Stimulated activated CD8-positive, alpha-beta memory T cell treated with anti-CD3 and anti-CD28 coated beads, Interleukin-4, amount 100 ng/mL, for 1 hour (primary cell): ENCODE data around the gene DAD1.
A peak's percentile ranks its signal among the peaks of the same experiment; 100 is the strongest.
"Not testable (repeated sequence)": the region's sequence is repeated elsewhere in the genome, so short reads cannot be mapped to it uniquely, and the experiment has no call there.

ENCODE experiments used
- DNase-seq, 2 donors: peaks; one replicate each; pipeline ENCODE4 v3.0.0-alpha.2; 2020; ENCODE audit warnings: low read depth in 2 of 2, low spot score in 1 of 2

The DAD1 gene

GRCh38 chr14:22589096-22589839 lies at the start of gene DAD1:
DAD1 (minus strand) TSS chr14:22589224; CDS start chr14:22589157, 67 bp downstream.
- peak; percentile 99 to 100 for DNase-seq

- not testable (repeated sequence) for DNase-seq
These were observed 47.0 kb upstream of the DAD1 start for GRCh38 chr14:22635980-22636379.

- no peak for DNase-seq
These were observed 45.3 kb upstream of the DAD1 start for GRCh38 chr14:22634233-22634900.

- no peak for DNase-seq
These were observed 41.5 kb upstream of the DAD1 start for GRCh38 chr14:22630486-22630885.

GRCh38 chr14:22630066-22630465 lies 41.0 kb upstream of the DAD1 start:
- no peak for DNase-seq

- no peak for DNase-seq
These were observed 40.3 kb upstream of the DAD1 start for GRCh38 chr14:22629361-22629760.

GRCh38 chr14:22627506-22628263 lies 38.7 kb upstream of the DAD1 start:
- no peak for DNase-seq

GRCh38 chr14:22626590-22626989 lies 37.6 kb upstream of the DAD1 start:
- DNase-seq: no peak

GRCh38 chr14:22623047-22623446 lies 34.0 kb upstream of the DAD1 start:
- DNase-seq: no peak

GRCh38 chr14:22622255-22622654 lies 33.2 kb upstream of the DAD1 start:
- DNase-seq: no peak

GRCh38 chr14:22615765-22616164 lies 26.7 kb upstream of the DAD1 start:
- DNase-seq: not testable (repeated sequence)

- no peak for DNase-seq
These were observed 25.3 kb upstream of the DAD1 start for GRCh38 chr14:22614240-22614799.

- no peak for DNase-seq
These were observed 24.8 kb upstream of the DAD1 start for GRCh38 chr14:22613736-22614239.

- DNase-seq: no peak
These were observed 24.2 kb upstream of the DAD1 start for GRCh38 chr14:22613106-22613695.

- DNase-seq: no peak
These were observed 21.9 kb upstream of the DAD1 start for GRCh38 chr14:22610931-22611330.

GRCh38 chr14:22607291-22607690 lies 18.3 kb upstream of the DAD1 start:
- DNase-seq: no peak

- no peak for DNase-seq
These were observed 17.4 kb upstream of the DAD1 start for GRCh38 chr14:22606380-22606779.

- DNase-seq: no peak
These were observed 13.8 kb upstream of the DAD1 start for GRCh38 chr14:22602862-22603261.

GRCh38 chr14:22601996-22602395 lies 13.0 kb upstream of the DAD1 start:
- no peak for DNase-seq

GRCh38 chr14:22601456-22601855 lies 12.4 kb upstream of the DAD1 start:
- DNase-seq: no peak

GRCh38 chr14:22600027-22600426 lies 11.0 kb upstream of the DAD1 start:
- no peak for DNase-seq
